ENCODE measurements around the gene DOCK8. TPM values are rescaled to one million over a fixed set of nuclear protein-coding genes. Genes with fewer than 3 reads are reported as not detected.

Gene DOCK8
- total and polyA plus RNA-seq, 10 of the 15 experiments (the other 5 are each of a cell fraction or from before 2014, with no cell fraction given), result 35.4 to 100 (median 44.7) TPM

GRCh38 chr9:469672-470551 is 255.2 kb downstream of the DOCK8 start (continued):
- no peak for TF ChIP-seq IRF5 (IDR thresholded peaks at IDR 0.05; ENCODE audit: borderline replicate concordance)
- no peak for TF ChIP-seq NFYA (IDR thresholded peaks at IDR 0.05; ENCODE audit: borderline replicate concordance, low read depth, low read length)
- TF ChIP-seq MTA2 (IDR thresholded peaks at IDR 0.05; ENCODE audit: low read depth), result no peak
- TF ChIP-seq RBBP5 (conservative IDR thresholded peaks at IDR 0.05), result no peak
- no peak for TF ChIP-seq BACH1 (IDR thresholded peaks at IDR 0.05; ENCODE audit: borderline replicate concordance)
- no peak for TF ChIP-seq MEF2A (IDR thresholded peaks at IDR 0.05; ENCODE audit: insufficient read depth, low read depth, low read length)
- TF ChIP-seq NR2F1 (conservative IDR thresholded peaks at IDR 0.05), result no peak
- TF ChIP-seq CBX5 (IDR thresholded peaks at IDR 0.05; ENCODE audit: low read depth), result no peak
- TF ChIP-seq SREBF1 (IDR thresholded peaks at IDR 0.05; ENCODE audit: low read length), result no peak
- TF ChIP-seq, protein P1, sequence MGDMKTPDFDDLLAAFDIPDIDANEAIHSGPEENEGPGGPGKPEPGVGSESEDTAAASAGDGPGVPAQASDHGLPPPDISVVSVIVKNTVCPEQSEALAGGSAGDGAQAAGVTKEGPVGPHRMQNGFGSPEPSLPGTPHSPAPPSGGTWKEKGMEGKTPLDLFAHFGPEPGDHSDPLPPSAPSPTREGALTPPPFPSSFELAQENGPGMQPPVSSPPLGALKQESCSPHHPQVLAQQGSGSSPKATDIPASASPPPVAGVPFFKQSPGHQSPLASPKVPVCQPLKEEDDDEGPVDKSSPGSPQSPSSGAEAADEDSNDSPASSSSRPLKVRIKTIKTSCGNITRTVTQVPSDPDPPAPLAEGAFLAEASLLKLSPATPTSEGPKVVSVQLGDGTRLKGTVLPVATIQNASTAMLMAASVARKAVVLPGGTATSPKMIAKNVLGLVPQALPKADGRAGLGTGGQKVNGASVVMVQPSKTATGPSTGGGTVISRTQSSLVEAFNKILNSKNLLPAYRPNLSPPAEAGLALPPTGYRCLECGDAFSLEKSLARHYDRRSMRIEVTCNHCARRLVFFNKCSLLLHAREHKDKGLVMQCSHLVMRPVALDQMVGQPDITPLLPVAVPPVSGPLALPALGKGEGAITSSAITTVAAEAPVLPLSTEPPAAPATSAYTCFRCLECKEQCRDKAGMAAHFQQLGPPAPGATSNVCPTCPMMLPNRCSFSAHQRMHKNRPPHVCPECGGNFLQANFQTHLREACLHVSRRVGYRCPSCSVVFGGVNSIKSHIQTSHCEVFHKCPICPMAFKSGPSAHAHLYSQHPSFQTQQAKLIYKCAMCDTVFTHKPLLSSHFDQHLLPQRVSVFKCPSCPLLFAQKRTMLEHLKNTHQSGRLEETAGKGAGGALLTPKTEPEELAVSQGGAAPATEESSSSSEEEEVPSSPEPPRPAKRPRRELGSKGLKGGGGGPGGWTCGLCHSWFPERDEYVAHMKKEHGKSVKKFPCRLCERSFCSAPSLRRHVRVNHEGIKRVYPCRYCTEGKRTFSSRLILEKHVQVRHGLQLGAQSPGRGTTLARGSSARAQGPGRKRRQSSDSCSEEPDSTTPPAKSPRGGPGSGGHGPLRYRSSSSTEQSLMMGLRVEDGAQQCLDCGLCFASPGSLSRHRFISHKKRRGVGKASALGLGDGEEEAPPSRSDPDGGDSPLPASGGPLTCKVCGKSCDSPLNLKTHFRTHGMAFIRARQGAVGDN (IDR thresholded peaks at IDR 0.05), result peak; percentile 78
- TF ChIP-seq GATAD2B (conservative IDR thresholded peaks at IDR 0.05; ENCODE audit: low read depth), result 0 out of 2 replicates have a peak, but pooled peaks have one; percentile 28
- TF ChIP-seq PKNOX1 (IDR thresholded peaks at IDR 0.05), result no peak
- TF ChIP-seq RFX5 (IDR thresholded peaks at IDR 0.05; ENCODE audit: low read depth, low read length), result no peak
- TF ChIP-seq CHD2 (IDR thresholded peaks at IDR 0.05; ENCODE audit: borderline replicate concordance, low read depth, low read length), result no peak
- TF ChIP-seq HDAC2 (IDR thresholded peaks at IDR 0.05), result no peak
- TF ChIP-seq ZBED1 (IDR thresholded peaks at IDR 0.05; ENCODE audit: borderline replicate concordance), result no peak
- no peak for TF ChIP-seq JUND (IDR thresholded peaks at IDR 0.05; ENCODE audit: low read depth, low read length)
- no peak for TF ChIP-seq KLF5 (IDR thresholded peaks at IDR 0.05; ENCODE audit: partially characterized antibody)
- TF ChIP-seq GABPA (IDR thresholded peaks at IDR 0.05; ENCODE audit: low read depth), result no peak
- TF ChIP-seq HDAC6 (IDR thresholded peaks at IDR 0.05; ENCODE audit: unreplicated experiment), result no peak
- TF ChIP-seq NFYB (IDR thresholded peaks at IDR 0.05; ENCODE audit: insufficient read depth, low read depth, low read length), result no peak
- TF ChIP-seq CEBPZ (IDR thresholded peaks at IDR 0.05; ENCODE audit: low read depth, low read length), result no peak

All from GM12878 (cell line).